Measurements from ENCODE around the gene CASP7.
"Not testable (repeated sequence)": the region's sequence is repeated elsewhere in the genome, so short reads cannot be mapped to it uniquely, and the experiment has no call there.

CASP7 gene

DNA sequence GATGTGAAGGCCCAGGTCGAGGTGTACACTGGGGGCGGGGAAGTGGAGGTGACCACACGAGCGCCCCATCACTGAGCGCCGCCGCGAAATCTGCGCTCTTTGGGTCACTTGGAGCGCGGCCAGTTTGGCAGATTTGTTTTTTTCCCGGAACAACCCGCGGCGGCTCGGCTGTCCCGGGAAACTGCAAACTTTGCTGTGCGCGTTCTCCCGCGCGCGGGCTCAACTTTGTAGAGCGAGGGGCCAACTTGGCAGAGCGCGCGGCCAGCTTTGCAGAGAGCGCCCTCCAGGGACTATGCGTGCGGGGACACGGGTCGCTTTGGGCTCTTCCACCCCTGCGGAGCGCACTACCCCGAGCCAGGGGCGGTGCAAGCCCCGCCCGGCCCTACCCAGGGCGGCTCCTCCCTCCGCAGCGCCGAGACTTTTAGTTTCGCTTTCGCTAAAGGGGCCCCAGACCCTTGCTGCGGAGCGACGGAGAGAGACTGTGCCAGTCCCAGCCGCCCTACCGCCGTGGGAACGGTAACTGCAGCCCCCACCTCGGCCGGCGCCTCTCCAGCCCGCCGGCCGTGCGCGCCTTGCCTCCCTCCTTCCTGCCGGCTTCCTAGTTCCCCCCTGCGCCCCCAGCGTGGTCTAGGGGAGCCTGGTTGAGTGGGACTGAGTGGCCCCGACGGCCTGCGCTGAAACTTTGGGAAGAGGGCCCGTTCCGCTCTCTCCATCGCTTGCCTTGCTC lies at the start of gene CASP7:
TSS of gene CASP7 (plus strand) at position 450 of the 727 bp plus-strand sequence. CDS start 17,582 bp downstream, outside the sequence.
- DNase-seq (ENCODE audit: low spot score): peak; percentile 90

DNA sequence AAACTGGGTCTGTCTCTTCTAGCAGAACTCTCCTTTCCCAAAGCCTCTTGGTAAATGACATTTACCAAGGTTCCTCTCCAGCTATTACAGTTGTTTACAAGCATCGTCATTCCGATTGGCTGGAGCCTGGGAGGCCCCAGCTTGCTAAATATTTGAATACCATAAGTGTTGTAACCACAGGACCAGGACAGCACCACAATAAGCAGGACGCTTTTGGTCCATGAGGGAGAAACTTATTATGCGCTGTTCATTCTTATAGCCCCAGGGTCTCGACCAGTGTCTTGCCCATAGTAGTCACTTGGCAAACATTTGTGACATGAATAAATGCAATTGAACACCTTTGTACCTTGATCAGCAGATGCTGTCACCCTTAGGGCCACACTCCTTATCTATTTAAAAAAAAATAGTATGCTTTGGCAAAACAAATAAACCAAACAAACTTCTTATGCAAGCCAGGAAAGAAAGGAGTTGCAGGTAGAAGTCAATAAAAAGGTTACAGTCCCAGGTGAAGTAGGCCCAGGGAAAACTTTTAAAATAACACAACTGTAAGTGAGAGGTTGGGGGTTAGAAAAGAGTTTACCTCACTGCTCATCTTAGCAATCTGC lies 48.7 kb upstream of the CASP7 start:
- no peak for DNase-seq (ENCODE audit: low spot score)

DNA sequence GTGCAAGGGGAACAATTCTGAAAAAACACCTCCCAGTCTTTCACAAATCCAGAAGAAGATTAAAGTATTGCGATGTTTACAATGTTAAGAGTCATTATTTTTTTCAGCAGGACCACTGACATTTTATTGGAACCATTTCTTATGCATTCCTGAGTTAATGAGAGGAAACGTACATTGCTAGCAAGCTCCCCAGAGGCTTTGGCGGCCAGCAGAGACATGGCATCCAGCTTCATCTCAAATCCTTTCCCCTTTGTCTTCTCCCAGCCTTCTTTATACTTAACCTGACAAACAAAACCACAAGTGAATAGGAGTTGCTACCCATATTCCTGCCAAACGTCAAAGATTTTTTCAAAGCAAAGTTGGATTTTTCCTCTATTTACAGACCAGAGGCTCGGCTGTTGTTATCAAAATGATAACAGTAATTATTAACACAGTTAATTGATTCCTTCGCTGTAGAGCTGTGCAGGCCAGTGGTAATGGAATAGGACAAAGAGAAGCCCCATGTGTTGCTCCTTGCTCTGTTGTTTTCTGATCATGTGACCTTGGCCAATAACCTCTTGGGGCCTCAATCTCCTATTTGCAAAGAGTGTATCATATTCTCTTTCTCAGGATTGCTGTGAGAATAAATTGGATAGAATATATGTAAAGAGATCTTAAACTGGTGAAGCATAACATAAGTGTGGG lies 47.9 kb upstream of the CASP7 start:
- no peak for DNase-seq (ENCODE audit: low spot score)

DNA sequence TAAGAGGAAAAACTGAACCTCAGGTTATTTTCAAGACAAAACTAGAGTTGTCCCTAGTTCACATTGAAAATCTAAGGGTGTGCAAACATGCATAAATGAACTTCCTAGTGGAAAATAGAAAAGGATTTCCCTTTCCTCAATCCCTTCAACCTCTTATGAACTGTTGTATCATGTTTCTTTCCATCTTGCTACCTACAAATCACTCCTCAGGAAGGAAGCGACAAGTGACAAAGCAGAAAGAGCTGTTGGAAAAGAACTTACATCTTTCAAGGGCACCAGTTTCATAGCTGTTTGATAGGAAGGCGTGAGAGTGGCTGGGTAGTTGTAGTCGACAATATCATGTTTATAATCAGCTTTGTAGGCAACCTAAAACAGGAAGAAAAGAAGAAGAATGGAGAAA lies 39.7 kb upstream of the CASP7 start:
- no peak for DNase-seq (ENCODE audit: low spot score)

DNA sequence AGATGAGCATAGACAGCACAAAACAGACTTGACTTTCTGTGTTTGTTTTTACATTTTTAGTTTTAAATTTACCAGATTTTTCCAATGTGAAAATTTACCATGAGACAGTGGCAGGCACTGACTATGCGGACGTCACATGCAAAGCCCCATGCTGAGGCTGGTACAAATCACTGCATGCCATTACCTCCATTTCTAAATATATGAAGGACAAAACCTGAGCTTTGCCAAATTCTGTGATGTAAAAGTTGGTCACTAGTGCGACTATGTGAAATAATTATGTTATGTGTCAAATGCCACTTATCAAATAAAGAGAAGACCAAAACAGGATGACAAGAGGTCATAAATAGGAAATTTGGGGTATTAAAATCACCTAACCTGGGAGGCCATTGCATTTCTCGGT lies 38.0 kb upstream of the CASP7 start:
- DNase-seq (ENCODE audit: low spot score): no peak

DNA sequence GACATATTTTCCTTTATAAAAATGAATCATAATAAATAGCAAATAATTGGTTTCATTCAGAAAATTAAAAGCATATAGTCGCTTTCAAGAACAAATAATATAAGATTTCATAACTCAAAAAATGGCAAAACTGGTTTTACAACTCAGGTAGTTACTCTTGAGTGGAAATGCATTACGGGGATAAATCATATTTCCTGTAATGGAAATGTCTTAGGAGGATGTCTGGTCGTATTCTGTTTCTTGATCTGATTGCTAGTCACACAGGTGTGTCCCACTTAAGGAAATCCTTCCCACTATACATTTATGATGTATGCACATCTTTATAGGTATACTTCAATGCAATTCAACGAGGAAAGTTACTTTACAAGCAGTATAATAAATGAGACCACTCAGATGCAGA lies 36.5 kb upstream of the CASP7 start:
- no peak for DNase-seq (ENCODE audit: low spot score)

DNA sequence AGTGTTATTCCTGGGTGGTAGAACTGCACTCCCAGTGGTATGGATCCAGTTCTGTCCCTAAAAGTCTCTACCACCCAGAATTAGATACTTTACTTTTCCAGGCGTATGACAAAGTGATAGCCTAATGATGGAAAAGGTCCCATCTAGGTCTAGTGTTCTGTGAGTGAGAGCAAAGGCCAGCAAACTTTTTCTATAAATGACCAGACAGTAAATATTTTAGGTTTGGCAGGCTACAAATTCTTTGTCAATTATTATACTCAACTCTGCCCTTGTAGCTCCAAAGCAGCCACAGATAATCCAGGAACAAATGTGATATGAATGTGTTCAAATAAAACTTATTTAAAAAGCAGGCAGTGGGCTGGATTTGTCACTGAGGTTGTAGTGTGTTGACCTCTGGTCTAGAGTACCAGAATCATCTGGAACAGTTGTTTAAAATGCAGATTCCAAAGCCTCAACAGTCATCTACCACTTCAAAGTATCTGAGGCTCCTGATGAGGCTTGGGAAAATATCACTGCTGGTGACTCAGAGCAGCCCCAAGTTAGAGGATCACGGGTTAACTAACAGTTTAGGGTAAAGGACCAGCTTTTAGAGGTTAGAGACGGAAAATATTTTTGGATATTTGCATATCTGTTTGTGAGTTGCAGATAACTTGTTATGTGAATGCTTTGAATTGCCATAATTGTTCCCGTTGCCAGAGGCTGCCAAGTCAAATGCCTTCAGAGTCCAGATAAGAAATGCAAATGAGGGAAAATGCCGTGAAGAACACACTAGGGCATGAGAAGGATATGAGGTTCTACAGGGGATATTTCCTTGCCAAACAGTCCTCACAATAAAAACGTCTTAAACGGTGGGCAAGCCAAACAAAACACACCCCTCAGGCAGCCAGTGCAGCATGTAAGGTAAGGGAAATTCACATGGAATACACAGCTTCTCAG lies 35.3 kb upstream of the CASP7 start:
- DNase-seq (ENCODE audit: low spot score): peak; percentile 83

DNA sequence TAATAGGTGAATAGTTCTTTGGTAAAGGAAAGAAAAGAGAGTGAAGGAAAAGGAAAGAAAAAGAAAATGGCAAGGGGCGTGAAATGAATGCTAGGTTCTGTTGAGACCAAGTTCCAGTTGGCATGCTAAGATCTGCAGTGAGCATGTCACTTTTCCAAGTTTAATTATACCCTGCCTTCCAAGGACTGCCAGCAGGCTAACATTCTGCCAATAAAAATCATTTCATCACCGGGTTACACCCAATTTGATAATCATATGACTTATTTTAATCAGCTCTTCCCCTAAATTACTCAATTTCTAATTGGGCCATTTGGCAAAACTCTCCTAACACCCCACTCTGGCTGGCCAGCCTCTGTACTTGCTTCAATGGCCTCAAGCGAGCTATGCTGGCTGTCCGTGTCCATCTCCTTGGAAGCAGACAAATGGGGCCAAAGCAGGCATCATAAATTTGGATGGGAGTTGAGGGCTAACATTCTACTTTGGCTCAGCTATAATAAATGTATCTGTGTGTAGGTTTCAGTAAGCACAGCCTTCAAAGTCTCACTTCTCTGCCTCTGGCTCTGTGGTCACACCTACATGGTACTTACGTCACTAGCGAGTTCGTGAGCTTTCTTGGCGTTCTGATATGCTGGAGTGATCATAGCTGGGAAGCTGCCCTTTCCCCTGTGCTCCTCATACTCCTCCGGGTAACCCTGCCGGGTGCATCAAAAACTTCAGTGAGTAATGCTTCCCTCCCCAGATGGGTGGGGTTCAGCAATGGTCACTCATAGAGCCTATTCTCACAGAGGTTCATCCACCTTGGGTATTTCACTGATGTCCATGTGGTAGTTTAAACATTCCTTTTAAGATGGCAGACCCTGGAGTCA lies 33.1 kb upstream of the CASP7 start:
- DNase-seq (ENCODE audit: low spot score): no peak

DNA sequence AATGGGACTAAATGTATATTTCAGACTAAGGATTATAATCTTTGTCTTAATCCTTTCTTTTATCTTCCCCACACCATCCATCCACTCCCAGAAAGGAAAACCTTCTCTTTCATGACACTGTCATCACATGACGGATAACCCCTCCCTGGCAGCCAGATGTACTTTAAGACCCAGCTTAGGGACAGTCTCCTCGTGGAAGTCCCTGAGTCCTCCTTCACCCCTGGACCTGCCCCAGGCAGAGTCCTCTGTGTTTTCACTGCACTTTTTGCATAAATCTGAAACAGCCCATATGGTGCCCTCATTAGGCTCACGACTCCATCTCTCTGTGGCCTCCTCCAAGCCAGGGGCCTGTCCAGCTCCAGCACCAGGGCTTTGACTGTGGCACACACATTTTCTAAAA lies 31.9 kb upstream of the CASP7 start:
- no peak for DNase-seq (ENCODE audit: low spot score)

DNA sequence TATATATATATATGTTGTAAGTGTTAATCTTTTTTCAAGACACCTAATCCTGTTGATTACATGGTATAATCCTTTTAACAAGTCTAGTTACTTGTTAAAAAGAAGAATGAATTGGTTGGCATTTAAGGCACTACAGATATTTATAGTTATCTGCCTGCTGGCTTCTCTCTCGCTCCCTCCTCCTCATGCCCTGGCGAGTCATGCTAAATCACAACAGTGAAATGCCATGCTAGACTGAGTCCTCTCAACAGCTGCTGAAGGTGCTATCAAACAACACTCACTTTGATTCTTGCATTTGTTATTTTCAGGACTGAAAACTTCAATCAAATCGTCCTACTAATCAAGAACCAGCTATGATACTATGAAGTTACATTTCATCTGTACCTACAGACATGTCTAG lies 31.2 kb upstream of the CASP7 start:
- DNase-seq (ENCODE audit: low spot score): no peak

DNA sequence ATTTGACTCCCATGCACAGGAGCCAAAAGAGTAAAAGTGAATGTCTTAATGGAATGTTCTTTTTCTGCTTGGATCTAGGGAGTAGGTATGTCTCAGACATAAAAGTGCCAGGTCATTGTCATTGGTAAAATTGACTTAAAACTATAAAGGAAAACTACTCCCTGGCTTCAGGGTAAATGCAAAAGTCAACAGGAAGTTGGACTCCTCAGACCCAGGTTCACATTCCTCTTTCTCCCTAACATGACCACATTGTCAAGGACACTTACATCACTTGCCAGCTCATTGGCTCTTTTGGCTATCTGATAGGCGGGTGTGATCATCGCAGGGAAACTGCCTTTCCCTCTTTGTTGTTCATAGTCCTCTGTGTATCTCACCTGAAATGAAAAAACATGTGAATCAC lies 29.5 kb upstream of the CASP7 start:
- no peak for DNase-seq (ENCODE audit: low spot score)

DNA sequence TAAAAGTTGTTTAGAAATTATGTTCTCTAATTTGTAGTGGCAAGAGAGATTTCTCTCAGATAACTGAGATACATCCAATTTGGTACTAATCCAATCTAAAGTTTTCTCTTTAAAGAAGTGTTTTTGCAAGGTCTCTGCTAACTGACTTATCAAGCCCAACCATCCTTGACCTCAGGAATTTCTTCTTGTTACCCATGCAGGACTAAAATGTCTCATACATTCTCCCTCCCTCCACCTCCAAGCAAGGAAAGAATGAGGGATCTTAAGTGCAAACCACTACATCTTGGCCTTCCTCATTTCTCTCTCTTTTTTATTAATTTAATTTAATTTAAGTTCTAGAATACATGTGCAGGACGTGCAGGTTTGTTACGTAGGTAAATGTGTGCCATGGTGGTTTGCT lies 28.7 kb upstream of the CASP7 start:
- DNase-seq (ENCODE audit: low spot score): no peak

DNA sequence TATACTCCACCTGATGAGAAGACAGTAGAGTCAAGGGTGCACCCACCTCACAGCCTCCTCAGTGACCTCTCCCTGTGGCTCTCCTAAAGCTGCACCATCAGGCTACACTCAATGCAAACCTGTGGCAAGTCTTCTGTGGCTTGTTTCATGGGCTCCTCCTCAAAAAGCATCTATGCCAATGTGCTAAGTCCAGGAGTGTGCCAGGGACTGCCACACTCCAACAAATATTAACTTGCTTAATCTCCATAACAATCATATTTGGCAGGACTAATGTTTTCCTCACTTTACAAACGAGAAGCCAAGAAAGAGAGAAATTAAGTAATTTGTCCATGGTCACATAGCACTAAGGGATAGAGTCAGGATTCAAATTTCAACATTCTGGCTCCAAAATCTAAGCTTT lies 27.8 kb upstream of the CASP7 start:
- no peak for DNase-seq (ENCODE audit: low spot score)

DNA sequence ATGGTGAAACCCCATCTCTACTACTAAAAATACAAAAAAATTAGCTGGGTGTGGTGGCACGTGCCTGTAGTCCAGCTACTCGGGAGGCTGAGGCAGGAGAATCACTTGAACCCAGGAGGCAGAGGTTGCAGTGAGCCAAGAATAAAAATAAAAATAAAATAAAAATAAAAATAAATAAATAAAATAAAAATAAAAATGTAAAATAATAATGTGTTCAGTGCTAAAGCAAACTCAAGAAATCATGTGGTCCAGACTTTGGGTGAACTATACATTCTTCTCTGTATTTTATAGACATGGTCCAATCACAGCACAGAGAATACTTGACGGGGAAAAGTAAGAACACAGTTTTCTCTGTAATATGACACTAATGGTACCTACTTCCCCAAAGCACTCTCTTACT lies 27.3 kb upstream of the CASP7 start:
- DNase-seq (ENCODE audit: low spot score): not testable (repeated sequence)

DNA sequence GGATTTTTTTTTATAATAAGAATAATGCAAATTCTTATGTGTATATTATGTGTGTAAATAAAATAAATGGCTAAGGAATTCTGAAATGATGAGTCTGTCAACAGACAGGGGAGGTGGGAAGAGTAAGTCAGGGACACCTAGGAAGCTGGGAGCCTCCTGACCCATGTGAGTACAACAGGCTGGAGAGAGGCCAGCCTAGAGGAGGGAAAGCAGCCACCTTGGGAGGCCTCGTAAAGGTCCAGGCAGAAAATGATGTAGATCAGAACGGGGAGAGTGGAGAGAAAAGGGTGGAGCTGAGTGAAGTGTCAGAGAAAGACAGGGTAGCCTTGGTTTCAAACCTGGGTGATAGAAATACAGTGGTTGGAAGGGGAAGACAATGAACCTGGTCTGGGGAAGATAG lies 22.8 kb upstream of the CASP7 start:
- DNase-seq (ENCODE audit: low spot score): no peak

DNA sequence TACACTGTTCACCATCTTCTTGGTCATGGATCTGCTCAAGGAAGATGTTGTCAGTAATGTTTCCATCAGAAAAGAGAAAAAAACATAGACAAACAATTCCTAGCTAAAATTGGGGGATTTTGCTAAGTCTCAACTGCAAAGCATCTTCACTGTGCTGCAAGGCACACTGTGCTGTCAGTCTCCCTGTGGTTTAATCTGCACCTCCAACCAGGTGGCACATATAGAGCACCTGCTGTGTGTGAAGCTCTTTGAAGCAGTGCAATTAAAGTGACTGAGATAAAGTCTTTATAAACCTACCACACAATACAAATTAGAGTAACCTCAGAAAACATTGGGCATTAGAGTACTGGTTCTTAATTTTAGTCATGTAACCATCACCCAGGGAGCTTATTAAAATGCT lies 22.2 kb upstream of the CASP7 start:
- DNase-seq (ENCODE audit: low spot score): no peak

DNA sequence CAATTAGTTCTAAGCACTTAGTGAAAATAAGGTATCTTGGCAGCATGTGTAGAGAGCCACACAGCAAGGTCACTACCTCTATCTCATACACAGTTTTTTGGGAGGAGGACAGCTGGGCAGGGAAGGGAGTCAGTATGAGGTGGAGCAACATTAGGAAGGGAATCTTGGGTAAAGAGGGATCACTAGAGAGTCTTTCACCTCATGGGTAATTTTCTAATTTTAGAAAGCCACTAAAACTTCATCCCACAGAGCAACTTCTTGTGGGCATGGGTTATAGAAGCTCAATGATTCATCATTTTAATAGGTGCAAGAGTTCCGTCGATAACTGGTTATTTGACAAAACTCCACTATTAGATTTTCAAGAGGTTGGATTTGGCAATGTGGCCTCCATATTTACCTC lies 18.4 kb upstream of the CASP7 start:
- DNase-seq (ENCODE audit: low spot score): no peak

DNA sequence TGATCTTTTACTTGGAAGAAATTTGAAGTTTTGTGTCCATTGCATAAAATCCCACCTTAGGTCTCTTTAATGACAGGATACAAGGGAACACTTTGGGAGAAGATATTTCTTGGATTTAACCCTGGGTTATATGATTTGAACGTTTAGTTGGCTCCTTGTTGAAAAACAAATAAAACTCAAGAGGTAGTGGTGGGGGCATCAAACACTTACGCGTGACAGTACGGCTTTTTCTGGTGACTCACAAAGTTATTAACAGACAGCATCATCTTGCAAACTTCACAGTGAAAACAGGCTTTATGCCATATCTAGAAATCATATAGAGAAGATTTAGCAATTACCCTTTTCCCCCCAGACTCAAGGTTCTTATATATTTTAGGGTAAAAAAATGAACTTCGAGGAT lies 16.6 kb upstream of the CASP7 start:
- no peak for DNase-seq (ENCODE audit: low spot score)

DNA sequence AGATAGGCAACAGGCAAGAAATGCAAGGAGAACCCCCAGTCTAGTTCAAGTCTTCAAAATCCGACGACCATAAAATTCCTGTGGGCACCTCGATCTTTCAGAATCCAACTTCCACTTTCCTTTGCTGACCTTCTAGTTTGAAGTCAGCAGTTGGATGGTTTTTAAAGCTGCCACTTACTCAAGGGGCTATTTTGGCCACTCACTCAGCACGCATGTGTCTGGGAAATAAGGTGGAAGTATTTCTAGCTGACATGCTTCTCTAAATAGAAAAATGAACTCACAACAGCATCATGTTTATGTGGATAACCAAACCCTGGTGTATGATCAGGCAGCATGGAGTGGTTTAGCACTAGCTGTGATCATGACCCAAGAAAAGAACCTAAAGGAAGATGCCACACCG lies 15.8 kb upstream of the CASP7 start, which contains the start of gene NRAP:
TSS of gene NRAP (minus strand) at position 134 of the 400 bp plus-strand sequence. CDS start 159 bp downstream, outside the sequence.
- no peak for DNase-seq (ENCODE audit: low spot score)

DNA sequence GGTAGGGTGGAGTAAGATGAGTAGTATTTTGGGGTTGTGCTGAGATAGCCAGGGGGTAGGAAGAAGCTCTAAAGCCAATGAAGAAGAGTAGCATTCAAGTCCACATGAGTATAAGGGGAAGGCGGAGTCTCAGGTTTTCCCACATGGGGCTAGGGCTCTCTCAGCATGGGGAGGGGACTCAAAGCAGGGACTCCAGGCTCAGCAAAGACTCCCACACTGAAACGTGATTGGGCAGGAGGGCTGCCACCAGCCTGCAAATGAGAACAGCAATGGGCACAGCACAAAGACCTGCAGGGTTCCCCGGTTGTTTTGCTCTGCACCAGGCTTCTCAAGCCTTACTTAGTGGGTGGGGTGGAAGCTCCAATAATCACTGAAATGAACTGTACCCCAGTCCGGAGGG lies 14.4 kb upstream of the CASP7 start:
- DNase-seq (ENCODE audit: low spot score): no peak

DNA sequence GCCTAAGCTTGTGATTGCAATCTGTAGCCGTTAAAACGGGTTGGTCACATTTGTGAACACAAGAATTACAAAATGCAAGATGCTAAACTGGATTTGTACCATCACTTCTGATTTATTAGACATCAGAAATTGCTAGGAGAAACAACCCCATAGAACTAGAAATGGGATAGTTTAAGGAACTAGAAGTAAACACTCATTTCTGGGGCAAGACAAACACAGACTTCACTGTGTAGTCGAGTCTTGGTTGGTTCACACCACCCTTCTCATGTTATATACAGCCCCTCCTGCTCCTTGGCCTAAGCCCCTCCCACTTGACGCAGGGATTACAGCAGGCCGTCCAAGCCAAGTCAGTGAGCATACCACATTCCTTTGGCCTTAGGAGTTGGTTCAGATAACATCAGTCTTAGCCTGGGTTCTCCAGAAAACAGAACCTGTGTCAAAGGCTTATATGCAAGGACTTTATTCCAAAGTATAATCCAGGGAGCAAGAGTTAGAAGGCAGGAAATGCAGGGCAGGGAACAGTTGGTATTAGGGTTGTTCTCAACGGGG lies 13.8 kb upstream of the CASP7 start:
- DNase-seq (ENCODE audit: low spot score): no peak

Measured in SW480 (cell line).